DOHH2 (cell line): ENCODE measurements around the gene ZFAND2A.

ENCODE experiments used
- H3F3A ChIP-seq: fragments of 200-600 bp; sonication (generic), shearing (Covaris generic); 2 replicates; pipeline ENCODE4 v1.6.0; 2016; ENCODE audit warnings: antibody characterized with exemption, mild to moderate bottlenecking; ENCODE audit not compliant: control insufficient read depth, insufficient read depth
- H3K27ac ChIP-seq: fragments of 200-600 bp; sonication (generic); 2 replicates; pipeline ENCODE4 v1.5.1; 2014; ENCODE audit warnings: low read depth, mild to moderate bottlenecking, low read length, moderate library complexity
- H3K27me3 ChIP-seq: fragments of 200-600 bp; sonication (generic); 2 replicates; pipeline ENCODE4 v1.6.1; 2014; ENCODE audit warnings: mild to moderate bottlenecking, low read length, mixed read lengths; ENCODE audit not compliant: control insufficient read depth
- H3K36me3 ChIP-seq: fragments of 200-600 bp; sonication (generic); 2 replicates; pipeline ENCODE4 v1.6.1; 2014; ENCODE audit warnings: mild to moderate bottlenecking, low read length, moderate library complexity, mixed read lengths; ENCODE audit not compliant: control insufficient read depth
- H3K4me1 ChIP-seq: fragments of 200-600 bp; sonication (generic); 2 replicates; pipeline ENCODE4 v1.6.1; 2014; ENCODE audit warnings: mild to moderate bottlenecking, low read length, mixed read lengths; ENCODE audit not compliant: control insufficient read depth
- H3K4me2 ChIP-seq: fragments of 200-600 bp; sonication (generic); 2 replicates; pipeline ENCODE4 v1.6.0; 2014; ENCODE audit warnings: mild to moderate bottlenecking, low read length, moderate library complexity
- H3K4me3 ChIP-seq: fragments of 200-600 bp; sonication (generic); 2 replicates; pipeline ENCODE4 v1.5.1; 2014; ENCODE audit warnings: mild to moderate bottlenecking, low read length, mixed read lengths
- H3K79me2 ChIP-seq: fragments of 200-600 bp; sonication (generic); 2 replicates; pipeline ENCODE4 v1.6.1; 2014; ENCODE audit warnings: mild to moderate bottlenecking, low read length, mixed read lengths; ENCODE audit not compliant: control insufficient read depth
- H3K9me2 ChIP-seq: fragments of 200-600 bp; sonication (generic); replicated peaks from 2 replicates; pipeline ENCODE4 v1.6.1; 2014; ENCODE audit warnings: mild to moderate bottlenecking, low read length, mixed read lengths; ENCODE audit not compliant: control insufficient read depth
- H3K9me3 ChIP-seq: fragments of 200-600 bp; sonication (generic); 2 replicates; pipeline ENCODE4 v1.6.1; 2014; ENCODE audit warnings: antibody characterized with exemption, low read length, mixed read lengths; ENCODE audit not compliant: control insufficient read depth, insufficient read depth
- H4K20me1 ChIP-seq: fragments of 200-600 bp; sonication (generic); 2 replicates; pipeline ENCODE4 v1.6.0; 2014; ENCODE audit warnings: low read depth, mild to moderate bottlenecking, antibody characterized with exemption, low read length, moderate library complexity; ENCODE audit not compliant: control insufficient read depth, insufficient read depth
- CTCF ChIP-seq: fragments of 200-600 bp; sonication (generic); IDR thresholded peaks from one replicate; pipeline ENCODE4 v1.5.1; 2014; ENCODE audit warnings: antibody characterized with exemption, mild to moderate bottlenecking, low read depth, low read length; ENCODE audit not compliant: poor library complexity, severe bottlenecking
- EZH2phosphoT487 ChIP-seq: fragments of 200-600 bp; sonication (generic); IDR thresholded peaks from 2 replicates; pipeline ENCODE4 v1.6.1; 2017; ENCODE audit warnings: borderline replicate concordance, mild to moderate bottlenecking, antibody characterized with exemption, low read length, moderate library complexity, mixed read lengths

ZFAND2A gene

GRCh38 chr7:1114505-1114904 lies 45.5 kb downstream of the ZFAND2A start:
- Histone ChIP-seq H3K36me3 (peaks cover 13% of the 10 kb centered on the region; the same call in 1 of the 2 replicates), H4K20me1 (0 out of 2 replicates have a peak, but pooled peaks cover 3% of the 10 kb centered on the region), H3K4me2 (no peak overlapping the region), H3K4me3 (no peak overlapping the region), H3F3A (0 out of 2 replicates have a peak, but pooled peaks cover 3% of the 10 kb centered on the region), H3K9me2 (no peaks in the 10 kb centered on the region), H3K9me3 (no peaks in the 10 kb centered on the region), H3K27ac (no peak overlapping the region), H3K27me3 (no peaks in the 10 kb centered on the region), H3K4me1 (no peaks in the 10 kb centered on the region; the same call in 1 of the 2 replicates), H3K79me2 (peaks cover 22% of the 10 kb centered on the region)
- TF ChIP-seq EZH2phosphoT487 (no peak), CTCF (no peak)

GRCh38 chr7:1114088-1114487 lies 45.9 kb downstream of the ZFAND2A start:
- H3K4me2 ChIP-seq: no peak overlapping the region
- no peak for TF ChIP-seq EZH2phosphoT487
- TF ChIP-seq CTCF: no peak
- no peaks in the 10 kb centered on the region; the same call in 1 of the 2 replicates for H3K4me1 ChIP-seq
- H3K27me3 ChIP-seq: no peaks in the 10 kb centered on the region
- peaks cover 19% of the 10 kb centered on the region for H3K79me2 ChIP-seq
- peaks cover 13% of the 10 kb centered on the region; the same call in 1 of the 2 replicates for H3K36me3 ChIP-seq
- H4K20me1 ChIP-seq: 0 out of 2 replicates have a peak, but pooled peaks cover 3% of the 10 kb centered on the region
- no peaks in the 10 kb centered on the region for H3K9me2 ChIP-seq
- no peak overlapping the region for H3K27ac ChIP-seq
- H3K9me3 ChIP-seq: no peaks in the 10 kb centered on the region
- H3K4me3 ChIP-seq: no peak overlapping the region
- 0 out of 2 replicates have a peak, but pooled peaks cover 1% of the 10 kb centered on the region for H3F3A ChIP-seq

- Histone ChIP-seq H3K27me3 (no peaks in the 10 kb centered on the region), H3K9me2 (no peaks in the 10 kb centered on the region), H3K4me2 (no peak overlapping the region), H3K79me2 (peaks cover 18% of the 10 kb centered on the region), H4K20me1 (0 out of 2 replicates have a peak, but pooled peaks cover 3% of the 10 kb centered on the region), H3K4me1 (no peaks in the 10 kb centered on the region; the same call in 1 of the 2 replicates), H3K27ac (no peak overlapping the region), H3K9me3 (no peaks in the 10 kb centered on the region), H3K4me3 (no peak overlapping the region), H3F3A (no peaks in the 10 kb centered on the region), H3K36me3 (peaks cover 13% of the 10 kb centered on the region; the same call in 1 of the 2 replicates)
- TF ChIP-seq EZH2phosphoT487 (no peak), CTCF (no peak)
These were observed 46.5 kb downstream of the ZFAND2A start for GRCh38 chr7:1113548-1113885.
